HG03175 (cell line): ENCODE results near the gene PPFIBP1.

Experiments used
- ATAC-seq: cut with Tn5 transposase; IDR thresholded peaks from one replicate; pipeline ENCODE4 v1.9.1; 2021; ENCODE audit warnings: mild to moderate bottlenecking, moderate library complexity; ENCODE audit not compliant: unreplicated experiment

PPFIBP1 gene

DNA sequence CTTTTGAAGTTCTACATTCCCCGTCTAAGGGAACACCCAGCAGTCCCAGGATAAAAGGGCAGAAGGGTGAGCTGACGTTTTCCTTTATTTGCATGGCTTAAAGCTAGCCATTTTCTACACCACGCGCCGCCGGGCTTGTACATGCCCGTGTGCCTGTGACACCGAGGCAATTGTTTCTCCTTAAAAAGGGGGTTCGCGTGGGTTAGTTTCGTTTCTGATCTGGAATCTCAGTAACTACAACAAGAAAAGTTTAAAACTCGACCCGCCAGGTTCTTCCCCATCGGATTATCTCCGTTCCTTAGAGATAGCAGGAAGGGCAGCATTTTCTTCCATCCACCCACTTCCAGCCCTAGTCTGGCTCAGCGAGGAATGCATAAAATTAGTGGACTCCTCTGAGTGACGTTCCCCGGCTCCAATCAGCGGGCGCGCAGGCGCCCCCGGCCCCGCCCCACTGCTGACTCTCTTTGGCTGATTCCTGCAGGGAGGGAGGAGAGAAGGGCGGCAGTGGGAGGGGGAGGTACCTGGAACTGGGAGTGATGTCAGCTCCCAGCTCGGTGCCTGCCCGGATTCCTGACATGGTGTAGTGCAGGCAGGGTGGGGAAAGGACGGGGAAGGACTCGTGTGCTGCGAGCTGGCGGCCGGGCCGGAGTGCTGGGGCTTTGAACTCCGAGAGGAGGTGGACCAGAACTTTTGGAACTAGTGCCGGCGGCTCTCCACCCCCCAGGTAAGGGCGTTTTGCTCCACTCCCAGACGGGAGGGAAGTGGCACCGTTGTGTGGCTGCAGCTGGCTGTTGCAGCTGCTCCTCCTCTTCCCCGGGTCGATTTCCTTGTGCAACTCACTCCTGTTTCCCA, at the start of gene PPFIBP1:
PPFIBP1 (plus strand) TSS at position 565 of the 852 bp plus-strand sequence. CDS start 109,191 bp downstream, outside the sequence.
- peak; percentile 93 for ATAC-seq

DNA sequence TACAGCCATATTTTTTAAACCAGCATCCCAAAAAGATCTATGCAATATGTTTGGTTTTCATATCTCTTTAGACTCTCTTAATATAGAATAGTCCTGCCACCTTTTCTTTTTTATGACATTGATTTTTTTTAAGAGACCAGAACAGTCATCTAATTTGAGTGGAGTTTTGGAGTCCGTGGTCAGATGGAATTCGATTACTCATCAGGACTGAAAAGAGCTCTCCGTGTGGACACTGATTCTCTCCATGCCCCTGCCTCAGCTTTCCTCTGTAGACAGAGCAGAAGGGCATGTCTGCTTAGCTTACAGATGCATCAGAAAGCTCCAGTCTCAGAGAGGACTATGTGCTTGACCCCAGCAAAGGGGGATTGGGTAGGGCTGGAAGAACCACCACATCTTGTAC, 49.7 kb upstream of the PPFIBP1 start:
- ATAC-seq: no peak

DNA sequence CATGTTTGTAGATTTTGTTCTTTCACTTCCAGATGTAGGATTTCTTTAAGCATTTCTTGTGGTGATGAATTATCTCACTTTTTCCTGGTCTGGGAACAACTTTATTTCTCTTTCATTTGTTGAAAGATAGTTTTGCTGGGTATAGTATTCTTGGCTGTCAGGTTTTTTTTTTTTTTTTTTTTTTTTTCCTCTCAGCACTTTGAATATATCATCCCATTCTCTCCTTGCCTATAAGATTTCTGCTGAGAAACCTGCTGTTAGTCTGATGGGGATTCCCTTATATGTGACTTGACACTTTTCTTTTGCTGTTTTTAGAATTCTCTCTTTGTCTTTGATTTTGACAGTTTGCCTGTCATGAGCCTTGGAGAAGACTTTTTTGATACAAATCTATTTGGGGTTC, 47.0 kb upstream of the PPFIBP1 start:
- no peak for ATAC-seq

DNA sequence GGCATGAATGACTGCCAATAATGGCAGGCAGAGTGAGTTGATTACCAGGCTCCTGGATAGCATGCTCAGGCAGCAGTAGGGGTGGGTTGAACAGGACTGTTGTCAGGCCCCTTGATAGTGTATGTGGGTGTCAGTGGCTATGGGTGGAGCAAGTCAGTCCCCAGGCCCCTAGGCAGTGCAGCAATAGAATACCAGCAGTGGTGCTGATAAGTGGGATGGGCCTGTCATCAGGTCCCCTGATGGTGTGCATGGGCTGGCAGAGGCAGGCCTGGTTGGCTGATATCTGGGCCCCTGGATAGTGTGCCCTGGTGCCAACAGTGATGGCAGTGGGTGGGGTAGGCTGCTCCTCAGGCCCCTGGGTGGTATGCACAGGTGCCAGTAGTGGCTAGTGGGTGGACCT, 45.1 kb upstream of the PPFIBP1 start:
- no peak for ATAC-seq

DNA sequence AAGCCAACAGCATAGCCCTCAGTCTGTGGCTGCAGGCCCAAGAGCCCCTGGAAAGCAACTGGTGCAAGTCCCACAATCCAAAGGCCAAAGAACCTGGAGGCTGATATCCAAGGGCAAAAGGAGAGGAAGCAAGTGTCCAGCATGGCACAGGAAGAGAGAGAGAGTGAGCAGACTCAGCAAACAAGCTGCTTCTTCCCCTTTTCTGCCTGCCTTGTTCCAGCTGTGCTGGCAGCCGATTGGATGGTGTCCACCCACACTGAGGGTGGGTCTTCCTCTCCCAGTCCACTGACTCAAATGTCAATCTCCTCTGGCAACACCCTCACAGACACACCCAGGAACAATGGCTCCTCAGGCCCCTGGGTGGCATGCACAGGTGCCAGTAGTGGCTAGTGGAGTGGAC, 44.0 kb upstream of the PPFIBP1 start:
- no peak for ATAC-seq

DNA sequence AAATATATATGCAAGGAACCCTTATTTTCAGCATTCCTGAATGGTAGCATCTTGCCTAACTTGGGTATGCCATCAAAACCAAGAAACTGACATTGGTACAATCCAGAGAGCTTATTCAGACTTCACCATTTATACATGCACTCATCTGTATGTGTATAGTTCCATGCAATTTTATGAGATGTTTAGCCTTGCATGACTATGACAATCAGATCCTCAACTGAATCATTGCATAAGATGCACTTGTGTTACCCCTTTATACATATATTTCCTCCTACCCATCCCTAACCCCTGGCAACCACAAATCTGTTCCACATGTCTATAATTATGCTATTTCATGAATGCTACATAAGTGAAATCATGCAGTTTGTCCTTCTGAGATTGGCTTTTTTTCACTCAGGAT, 37.0 kb upstream of the PPFIBP1 start:
- no peak for ATAC-seq

DNA sequence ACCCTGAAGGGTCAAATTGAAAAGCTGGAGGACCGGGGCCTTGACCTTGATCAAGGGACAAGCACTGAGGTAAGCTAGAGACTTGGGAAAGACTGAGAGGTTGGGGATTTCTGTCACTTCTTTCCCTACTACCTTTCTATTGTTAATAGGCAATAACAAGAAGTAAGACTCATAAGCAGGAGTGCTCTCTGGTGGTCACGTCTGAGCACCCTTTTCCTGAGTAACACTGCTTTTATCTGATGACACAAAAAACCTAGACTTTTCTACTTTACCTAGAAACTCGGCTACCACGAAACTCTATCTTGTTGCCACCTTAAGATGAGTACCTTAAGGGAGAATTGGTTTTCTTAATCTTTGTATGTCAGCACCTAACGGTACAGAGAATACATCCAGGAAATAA, 35.5 kb upstream of the PPFIBP1 start:
- no peak for ATAC-seq

DNA sequence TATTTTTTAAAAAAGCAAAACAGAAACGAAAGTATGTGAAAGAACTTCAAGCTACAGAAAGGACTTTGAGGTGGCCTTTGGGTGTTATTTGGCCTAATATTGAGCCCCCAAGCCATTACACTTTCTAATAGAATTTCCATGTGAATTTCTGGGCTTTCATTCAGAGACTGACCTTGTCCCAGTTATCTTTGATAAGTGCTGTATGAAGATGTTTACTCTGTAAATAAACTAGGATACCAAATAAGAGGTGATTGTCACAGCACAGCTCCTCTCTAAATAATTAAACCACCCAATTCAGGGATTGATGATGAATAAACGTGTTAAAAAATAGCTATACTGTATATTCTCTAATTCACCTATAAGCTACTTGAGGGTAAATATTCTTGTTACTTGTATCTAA, 32.8 kb upstream of the PPFIBP1 start:
- ATAC-seq: no peak

DNA sequence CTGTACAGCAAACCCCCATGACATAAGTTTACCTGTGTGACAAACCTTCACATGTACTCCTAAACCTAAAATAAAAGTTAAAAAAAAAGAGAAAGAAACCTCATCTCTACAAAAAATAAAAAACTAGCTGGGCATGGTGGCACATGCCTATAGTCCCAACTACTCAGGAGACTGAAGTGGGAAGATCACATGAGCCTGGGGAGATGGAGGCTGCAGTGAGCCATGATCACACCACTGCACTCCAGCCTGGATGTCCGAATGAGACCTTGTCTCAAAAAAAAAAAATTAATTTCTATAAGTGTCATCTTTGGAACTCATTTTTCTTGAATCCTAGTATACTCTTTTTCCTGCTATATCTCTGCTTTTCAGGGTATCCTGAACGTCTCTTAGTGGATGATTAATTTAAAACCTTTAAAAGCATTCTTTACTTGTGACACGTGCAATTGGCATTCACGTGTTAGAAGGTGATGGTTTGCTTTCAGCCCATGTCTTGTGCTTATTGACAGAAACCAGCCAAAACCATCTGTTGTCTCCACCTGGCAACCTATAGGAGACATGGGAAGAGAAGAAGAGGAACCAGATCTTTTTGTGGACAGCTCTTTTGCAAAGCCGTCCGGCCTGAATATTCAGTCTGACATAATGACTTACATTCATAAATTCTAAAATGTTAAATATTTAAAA, 30.6 kb upstream of the PPFIBP1 start:
- no peak for ATAC-seq

DNA sequence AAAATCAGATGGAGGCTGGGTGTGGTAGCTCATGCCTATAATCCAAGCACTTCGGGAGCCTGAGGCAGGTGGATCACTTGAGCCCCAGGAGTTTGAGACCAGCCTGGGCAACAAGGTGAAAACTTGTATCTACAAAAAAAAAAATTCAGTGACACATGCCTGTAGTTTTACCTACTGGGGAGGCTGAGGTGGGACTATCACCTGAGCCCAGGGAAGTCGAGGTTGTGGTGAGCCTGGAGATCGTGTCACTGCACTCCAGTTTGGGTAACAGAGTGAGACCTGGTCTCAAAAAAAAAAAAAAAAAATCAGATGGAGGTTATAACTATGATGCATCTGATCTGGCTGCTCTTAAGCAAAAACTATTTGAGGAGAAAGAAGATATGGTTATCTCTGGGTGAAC, 26.6 kb upstream of the PPFIBP1 start:
- ATAC-seq: no peak

DNA sequence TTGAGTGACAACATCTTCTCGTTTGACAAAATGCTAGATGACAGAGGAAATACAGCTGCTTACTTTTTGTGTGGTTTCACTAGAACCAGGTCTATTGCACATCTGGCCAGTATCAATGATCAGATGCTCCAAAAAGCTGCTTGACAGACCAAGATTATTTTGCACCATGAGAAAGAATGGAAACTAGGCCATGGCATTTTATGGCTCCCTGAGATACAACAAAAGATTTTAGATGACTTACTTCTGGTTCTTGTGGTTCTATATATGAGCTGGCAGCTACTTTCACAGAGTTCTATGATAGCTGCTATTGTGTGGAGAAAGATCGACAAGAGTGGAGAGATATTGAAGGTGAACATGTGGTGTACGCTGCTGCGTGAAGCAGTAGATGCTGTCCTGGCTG, 25.9 kb upstream of the PPFIBP1 start:
- ATAC-seq: peak; percentile 56

DNA sequence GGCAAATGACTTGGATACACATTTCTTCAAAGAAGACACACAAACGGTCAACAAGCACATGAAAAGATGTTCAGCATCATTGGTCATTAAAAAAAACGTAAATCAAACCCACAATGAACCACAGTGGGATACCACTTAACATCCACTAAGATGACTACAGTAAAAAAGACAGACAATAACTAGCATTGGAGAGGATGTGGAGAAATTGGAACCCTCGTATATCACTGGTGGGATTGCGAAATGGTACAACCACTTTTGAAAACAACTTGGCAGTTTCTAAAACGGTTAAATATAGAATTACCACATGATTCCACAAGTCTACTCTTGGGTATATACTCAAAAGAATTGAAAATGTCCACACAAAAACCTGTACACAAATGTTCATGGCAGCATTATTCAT, 25.2 kb upstream of the PPFIBP1 start:
- ATAC-seq: no peak

DNA sequence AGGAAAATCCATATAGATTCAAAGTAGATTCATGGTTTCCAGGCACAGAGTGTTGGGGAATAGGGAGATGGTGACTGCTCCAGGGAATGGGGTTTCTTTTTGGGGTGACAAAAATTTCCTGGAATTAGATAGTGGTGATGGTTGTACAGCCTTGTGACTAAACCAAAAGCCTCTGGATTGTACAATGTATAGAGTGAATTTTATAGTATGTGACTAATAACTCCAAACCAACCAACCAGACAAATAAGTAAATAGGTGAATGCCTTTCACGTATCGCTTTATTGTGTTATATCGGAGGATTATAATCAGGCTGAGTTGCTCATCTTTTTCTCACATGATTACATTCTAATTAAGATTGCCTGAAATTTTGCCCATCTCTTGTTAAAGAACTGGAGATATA, 24.6 kb upstream of the PPFIBP1 start:
- no peak for ATAC-seq

DNA sequence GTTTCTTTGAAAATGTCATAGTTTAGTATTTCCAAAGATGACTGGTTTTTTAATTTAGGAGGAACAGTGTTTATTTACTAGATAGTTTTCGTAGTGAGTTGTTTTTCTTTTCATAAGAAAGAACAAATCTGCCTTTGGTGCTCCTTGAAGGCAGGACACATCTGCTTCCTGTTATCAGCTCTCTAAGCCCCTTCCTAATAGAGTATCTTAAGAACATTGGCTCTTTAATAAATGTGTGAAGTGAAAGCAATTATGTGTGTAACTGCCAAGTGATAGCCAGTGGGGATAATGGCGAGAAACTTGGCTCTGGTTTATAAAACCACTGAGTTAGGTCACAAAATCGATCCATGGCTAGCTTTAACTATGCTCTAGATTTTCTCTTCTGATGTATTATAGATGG, 23.5 kb upstream of the PPFIBP1 start:
- no peak for ATAC-seq

DNA sequence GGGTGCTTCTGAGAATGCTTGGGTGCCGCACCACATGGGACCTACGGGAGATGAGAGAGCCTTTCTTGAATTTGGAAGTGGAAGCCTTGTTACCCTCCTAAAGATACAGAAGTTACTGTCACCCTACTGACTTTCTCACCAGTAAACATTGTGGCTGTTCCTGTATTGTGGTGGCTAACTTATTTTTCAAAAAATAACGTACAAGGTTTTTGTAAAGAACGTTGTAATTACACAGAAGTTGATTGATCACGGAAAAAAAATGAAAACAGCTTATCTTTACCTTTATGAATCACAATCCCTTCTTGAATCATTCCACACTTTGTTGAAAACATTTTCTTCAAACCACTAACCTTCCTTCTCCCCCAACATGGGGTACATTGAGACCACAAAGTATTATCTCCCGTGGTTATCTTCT, 22.0 kb upstream of the PPFIBP1 start:
- ATAC-seq: no peak

DNA sequence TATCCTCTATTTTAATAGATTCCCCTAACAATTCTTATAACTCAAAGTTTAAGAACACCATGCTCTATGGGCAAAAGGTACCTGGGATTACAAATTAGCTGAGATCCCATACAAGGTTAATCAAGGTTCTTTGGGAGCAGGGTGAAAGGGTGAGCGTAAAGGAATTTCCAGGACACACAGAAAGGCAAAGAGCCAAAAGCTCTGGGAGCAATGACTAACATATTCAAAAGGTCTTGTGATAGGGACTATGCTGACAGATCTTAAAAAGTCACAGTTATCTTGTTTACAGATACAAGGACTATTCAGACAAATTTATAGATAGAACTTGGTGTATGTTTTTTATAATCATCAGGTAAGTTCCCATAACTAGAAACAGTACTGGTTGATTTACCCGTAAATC, 19.5 kb upstream of the PPFIBP1 start:
- no peak for ATAC-seq

DNA sequence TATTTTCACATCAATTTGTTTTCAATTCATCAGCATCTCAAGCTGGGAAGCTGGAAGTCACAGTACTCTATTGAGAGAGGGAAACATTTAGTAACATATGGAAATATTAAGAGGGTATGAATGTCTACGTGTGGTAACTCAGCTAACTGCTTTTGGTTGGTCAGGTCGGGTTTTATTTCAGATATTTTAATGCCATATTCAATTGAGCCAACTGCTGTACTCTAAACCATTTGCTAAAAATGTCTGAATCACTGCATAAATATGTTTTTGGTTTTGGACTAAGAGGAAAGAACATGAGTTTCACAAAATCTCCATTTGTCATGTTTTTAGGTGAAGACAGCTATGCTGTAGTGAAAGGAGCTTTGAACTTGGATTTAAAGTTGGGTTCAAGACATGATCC, 18.9 kb upstream of the PPFIBP1 start:
- no peak for ATAC-seq

DNA sequence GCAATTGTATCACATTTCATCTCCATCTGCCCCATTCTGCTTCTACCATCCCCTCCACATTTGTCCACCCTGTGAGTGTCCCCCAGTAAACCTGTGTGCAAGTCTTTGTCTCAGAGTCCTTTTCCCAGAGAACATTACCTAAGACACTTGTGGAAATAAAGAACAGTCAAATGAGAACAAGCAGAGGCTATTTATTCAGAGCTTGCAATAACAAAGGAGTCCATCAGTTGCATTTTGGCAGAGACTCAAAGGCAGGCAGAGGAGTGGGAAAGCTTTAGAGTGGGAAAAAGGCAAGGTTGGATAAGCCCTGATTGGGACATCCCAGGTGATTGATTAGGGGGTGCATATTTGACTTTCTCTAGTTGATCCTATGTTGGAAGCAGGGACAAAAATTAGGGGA, 18.2 kb upstream of the PPFIBP1 start:
- ATAC-seq: no peak

DNA sequence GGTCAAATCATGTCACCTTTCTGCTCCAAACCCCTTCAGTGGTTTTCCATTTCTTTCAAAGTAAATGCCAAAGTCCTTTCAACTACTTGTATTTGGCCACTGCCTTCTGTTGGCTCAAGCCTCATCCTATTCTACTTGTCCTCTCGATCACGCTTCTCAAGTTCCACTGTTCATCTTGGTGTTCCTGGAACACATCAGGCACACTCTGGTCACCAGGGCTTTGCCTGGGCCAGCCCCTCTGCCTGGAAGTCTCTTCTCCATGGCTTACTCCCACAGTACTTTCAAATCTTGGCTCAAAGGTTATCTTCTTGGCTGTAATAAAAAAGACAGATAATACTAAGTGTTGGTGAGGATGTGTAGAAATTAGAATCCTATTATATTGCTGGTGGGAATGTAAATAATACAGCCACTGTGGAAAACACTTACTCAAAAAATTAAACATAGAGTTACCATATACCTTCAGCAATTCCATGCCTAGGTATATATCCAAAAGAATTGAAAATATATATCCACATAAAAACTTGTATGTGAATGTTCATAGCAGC, 17.3 kb upstream of the PPFIBP1 start:
- ATAC-seq: no peak

DNA sequence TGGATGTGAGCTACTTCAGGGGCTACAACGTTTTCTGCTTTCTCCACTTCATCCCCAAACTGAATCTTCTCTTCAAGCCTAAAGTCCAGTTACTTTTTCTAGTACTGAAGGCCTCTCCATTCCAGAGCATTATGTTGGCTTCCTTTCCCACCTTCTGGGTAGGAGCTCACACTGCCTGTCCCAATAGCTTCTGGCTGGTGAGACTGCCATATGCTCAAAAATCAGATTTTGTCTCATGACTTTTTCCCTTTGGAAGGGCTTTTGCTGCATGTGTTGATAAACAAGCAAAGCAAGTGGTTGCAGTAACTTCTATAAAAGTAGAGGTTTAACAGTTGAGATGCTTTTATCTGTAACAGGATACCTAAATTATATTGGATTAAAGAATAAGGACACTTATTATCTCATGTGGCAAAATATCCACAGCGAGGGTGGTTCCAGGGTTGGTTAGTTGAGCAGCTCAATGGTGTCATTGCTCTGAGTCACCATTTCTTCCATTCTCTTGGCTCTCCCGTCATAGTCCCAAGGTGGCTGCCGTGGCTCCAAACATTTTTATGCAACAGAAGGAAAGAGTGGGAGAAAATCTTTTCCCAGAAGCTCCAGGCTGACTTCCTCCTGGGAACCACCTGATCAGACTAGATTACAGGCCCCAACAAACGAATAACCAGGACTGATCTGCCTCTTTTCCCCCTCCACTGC, 15.1 kb upstream of the PPFIBP1 start:
- ATAC-seq: no peak

DNA sequence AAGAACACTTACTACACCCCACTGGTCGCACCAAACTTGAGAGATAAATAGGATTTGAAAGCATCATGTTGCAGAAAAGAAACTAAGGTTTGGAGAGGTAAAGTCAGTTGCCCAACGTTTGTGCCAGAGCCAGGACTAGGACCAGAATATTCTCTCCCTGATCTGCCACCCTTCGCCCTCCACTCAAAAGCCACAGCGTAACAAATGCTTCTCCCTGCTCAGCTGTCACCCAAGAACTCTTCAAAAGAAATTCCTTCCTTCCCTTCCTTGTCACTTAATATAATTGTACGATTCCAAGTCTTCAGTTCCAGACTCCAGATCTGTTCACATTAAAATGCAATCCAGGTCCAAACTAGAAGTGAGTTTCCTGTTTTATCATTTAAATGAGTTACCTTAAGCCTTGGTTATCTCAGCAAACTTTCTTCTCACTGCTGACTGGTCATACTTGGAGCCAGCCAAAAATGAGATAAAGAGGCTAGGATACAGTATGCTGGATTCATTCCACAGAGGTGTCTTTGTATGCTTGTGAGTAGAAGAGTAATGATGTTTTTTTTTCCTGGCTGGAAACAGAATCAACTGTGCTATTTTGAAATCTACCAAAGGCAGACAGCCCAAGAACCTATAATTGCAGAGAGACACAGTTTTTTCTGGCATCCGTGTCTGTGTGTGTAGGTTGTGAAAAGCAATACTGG, 12.8 kb upstream of the PPFIBP1 start:
- no peak for ATAC-seq
